ENCODE results near the gene CTSV.
"Not testable (repeated sequence)": the region's sequence is repeated elsewhere in the genome, so short reads cannot be mapped to it uniquely, and the experiment has no call there.

CTSV gene

DNA sequence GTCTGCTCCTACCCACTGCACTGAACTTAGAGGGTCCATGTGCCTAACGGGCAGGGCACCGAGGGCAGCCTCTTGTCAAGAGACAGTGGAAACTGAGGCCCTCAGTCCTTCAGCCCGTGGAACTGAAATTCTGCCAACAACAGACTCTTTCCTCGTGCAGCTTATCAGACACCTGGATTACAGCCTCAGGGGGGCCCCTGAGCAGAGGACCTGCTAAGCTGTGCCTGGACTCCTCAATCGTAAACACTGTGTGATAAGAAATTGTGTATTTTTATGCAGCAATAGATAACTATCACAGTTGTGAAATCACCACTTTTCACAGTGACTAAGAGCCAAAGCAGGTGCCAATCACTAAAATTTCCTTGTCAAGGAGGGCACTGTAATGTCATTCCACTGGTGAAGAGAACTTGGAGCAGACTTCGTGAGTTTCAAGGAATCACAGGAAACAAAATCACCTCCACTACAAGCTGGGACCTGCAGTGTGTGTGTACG is 33.4 kb upstream of the CTSV start:
- Histone ChIP-seq H3K9me3 (ENCODE audit: control insufficient read depth in 1 of 2, low read length in 2 of 2) (no peaks in the 10 kb centered on the region), H3K9ac (ENCODE audit: low read depth in 1 of 2, low read length in 2 of 2) (no peak overlapping the region), H3K4me3 (ENCODE audit: low read depth in 1 of 2, low read length in 2 of 2) (no peak overlapping the region), H3K27me3 (ENCODE audit: control insufficient read depth in 1 of 2, insufficient read depth in 2 of 2, low read length in 2 of 2) (peaks cover 0 to 4% of the 10 kb centered on the region in 2 donors), H3K36me3 (ENCODE audit: control insufficient read depth in 1 of 2, insufficient read depth in 2 of 2, low read length in 2 of 2) (no peaks in the 10 kb centered on the region), H3K27ac (ENCODE audit: low read depth, low read length) (no peak overlapping the region), H3K4me1 (ENCODE audit: control insufficient read depth in 1 of 2, insufficient read depth in 2 of 2, low read length in 2 of 2) (no peaks in the 10 kb centered on the region)

DNA sequence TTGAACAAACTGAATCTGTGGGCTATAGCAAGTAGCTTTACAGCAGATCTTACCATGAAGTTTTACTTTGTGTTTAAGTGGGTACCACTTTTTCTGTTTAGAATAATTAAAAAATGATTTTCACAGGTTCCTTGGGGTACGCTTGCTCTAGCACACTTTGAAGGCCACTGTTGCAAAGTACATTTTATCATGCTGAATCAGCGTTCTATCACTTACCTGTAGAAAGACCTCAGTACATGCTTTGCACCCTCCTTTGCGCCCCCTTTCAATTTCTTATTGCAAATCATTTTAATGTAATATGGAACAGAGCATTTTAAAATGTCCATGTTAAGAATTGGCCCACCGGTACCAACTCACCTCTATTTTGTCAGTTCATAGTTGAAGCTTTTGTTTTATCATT is 31.4 kb upstream of the CTSV start:
- not testable (repeated sequence) for H3K36me3 ChIP-seq (ENCODE audit: control insufficient read depth in 1 of 2, insufficient read depth in 2 of 2, low read length in 2 of 2); H3K4me3 ChIP-seq (ENCODE audit: low read depth in 1 of 2, low read length in 2 of 2); H3K27ac ChIP-seq (ENCODE audit: low read depth, low read length); H3K27me3 ChIP-seq (ENCODE audit: control insufficient read depth in 1 of 2, insufficient read depth in 2 of 2, low read length in 2 of 2); H3K9ac ChIP-seq (ENCODE audit: low read depth in 1 of 2, low read length in 2 of 2); H3K9me3 ChIP-seq (ENCODE audit: control insufficient read depth in 1 of 2, low read length in 2 of 2); H3K4me1 ChIP-seq (ENCODE audit: control insufficient read depth in 1 of 2, insufficient read depth in 2 of 2, low read length in 2 of 2)

DNA sequence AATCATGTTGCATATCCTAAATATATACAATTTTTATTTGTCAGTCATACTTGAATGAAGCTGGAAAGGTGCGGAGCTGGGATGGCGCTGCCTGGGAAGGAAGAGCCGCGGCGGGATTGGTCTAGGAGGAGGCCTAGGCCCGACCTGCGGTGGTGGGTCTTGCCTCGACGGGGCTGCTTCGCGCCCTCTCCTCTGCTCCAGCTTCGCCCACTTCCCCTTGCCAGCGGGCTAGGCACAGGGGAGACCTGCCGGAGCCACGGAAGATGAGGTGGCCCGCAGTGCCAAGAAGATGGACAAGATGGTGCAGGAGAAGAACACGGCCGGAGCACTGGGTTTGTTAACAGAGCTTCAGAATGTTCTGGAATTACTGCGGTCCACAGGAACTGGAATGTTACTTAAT is 28.5 kb upstream of the CTSV start:
- peaks cover 3 to 5% of the 10 kb centered on the region in 2 donors for H3K4me1 ChIP-seq (ENCODE audit: control insufficient read depth in 1 of 2, insufficient read depth in 2 of 2, low read length in 2 of 2)
- no peak overlapping the region for H3K4me3 ChIP-seq (ENCODE audit: low read depth in 1 of 2, low read length in 2 of 2)
- H3K36me3 ChIP-seq (ENCODE audit: control insufficient read depth in 1 of 2, insufficient read depth in 2 of 2, low read length in 2 of 2): no peaks in the 10 kb centered on the region
- peaks cover 0 to 3% of the 10 kb centered on the region in 2 donors for H3K9me3 ChIP-seq (ENCODE audit: control insufficient read depth in 1 of 2, low read length in 2 of 2)
- H3K27ac ChIP-seq (ENCODE audit: low read depth, low read length): no peak overlapping the region
- no peaks in the 10 kb centered on the region for H3K27me3 ChIP-seq (ENCODE audit: control insufficient read depth in 1 of 2, insufficient read depth in 2 of 2, low read length in 2 of 2)
- no peak overlapping the region for H3K9ac ChIP-seq (ENCODE audit: low read depth in 1 of 2, low read length in 2 of 2)

DNA sequence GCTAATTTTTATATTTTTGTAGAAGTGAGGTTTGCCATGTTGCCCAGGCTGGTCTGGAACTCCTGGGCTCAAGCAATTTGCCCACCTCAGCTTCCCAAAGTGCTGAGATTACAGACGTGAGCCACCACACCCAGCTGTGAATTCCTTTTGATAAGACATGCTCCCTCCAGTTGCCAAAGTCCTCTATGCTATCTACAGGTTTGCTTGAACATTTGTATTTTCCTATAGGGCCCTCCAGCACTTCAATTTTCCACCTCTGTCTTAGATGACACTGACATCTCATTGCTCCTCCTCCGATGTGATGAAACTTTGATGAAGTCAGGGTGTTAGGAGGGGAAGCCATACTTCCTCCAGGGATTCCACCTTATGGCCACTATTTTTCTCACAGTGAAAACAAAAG is 25.2 kb upstream of the CTSV start:
- Histone ChIP-seq H3K4me1 (ENCODE audit: control insufficient read depth in 1 of 2, insufficient read depth in 2 of 2, low read length in 2 of 2) (peaks cover 3 to 5% of the 10 kb centered on the region in 2 donors), H3K36me3 (ENCODE audit: control insufficient read depth in 1 of 2, insufficient read depth in 2 of 2, low read length in 2 of 2) (no peaks in the 10 kb centered on the region), H3K9me3 (ENCODE audit: control insufficient read depth in 1 of 2, low read length in 2 of 2) (peaks cover 0 to 3% of the 10 kb centered on the region in 2 donors), H3K27me3 (ENCODE audit: control insufficient read depth in 1 of 2, insufficient read depth in 2 of 2, low read length in 2 of 2) (no peaks in the 10 kb centered on the region), H3K27ac (ENCODE audit: low read depth, low read length) (no peak overlapping the region), H3K9ac (ENCODE audit: low read depth in 1 of 2, low read length in 2 of 2) (no peak overlapping the region), H3K4me3 (ENCODE audit: low read depth in 1 of 2, low read length in 2 of 2) (no peak overlapping the region)

- Histone ChIP-seq H3K4me3 (ENCODE audit: low read depth in 1 of 2, low read length in 2 of 2) (no peak overlapping the region), H3K9me3 (ENCODE audit: control insufficient read depth in 1 of 2, low read length in 2 of 2) (no peaks in the 10 kb centered on the region)
Measured at GRCh38 chr9:97060796-97061195, 21.9 kb upstream of the CTSV start.

DNA sequence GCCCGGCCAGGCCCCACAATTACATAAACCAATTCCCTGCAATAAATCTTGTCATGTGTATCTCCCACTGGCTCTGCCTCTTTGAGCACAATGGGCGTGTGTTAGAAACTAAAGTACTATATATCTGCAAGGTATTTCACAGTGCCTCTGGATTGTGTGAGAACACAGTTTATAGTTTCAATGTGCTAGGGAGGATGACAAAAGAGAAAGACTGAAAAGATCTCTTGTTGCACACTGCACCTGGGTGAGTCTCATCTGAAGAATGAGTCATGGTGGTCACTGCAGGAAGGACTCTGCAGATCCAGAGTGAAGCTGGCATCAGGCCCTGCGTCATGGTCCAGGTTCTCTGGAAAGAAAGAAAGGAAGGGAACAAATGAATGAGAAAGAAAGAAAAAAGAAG is 20.7 kb upstream of the CTSV start:
- Histone ChIP-seq H3K9me3 (ENCODE audit: control insufficient read depth in 1 of 2, low read length in 2 of 2) (no peaks in the 10 kb centered on the region), H3K4me3 (ENCODE audit: low read depth in 1 of 2, low read length in 2 of 2) (no peak overlapping the region), H3K27ac (ENCODE audit: low read depth, low read length) (no peak overlapping the region), H3K4me1 (ENCODE audit: control insufficient read depth in 1 of 2, insufficient read depth in 2 of 2, low read length in 2 of 2) (peaks cover 3 to 5% of the 10 kb centered on the region in 2 donors), H3K36me3 (ENCODE audit: control insufficient read depth in 1 of 2, insufficient read depth in 2 of 2, low read length in 2 of 2) (no peaks in the 10 kb centered on the region), H3K27me3 (ENCODE audit: control insufficient read depth in 1 of 2, insufficient read depth in 2 of 2, low read length in 2 of 2) (no peaks in the 10 kb centered on the region), H3K9ac (ENCODE audit: low read depth in 1 of 2, low read length in 2 of 2) (no peak overlapping the region)

More at GRCh38 chr9:97060796-97061195, 21.9 kb upstream of the CTSV start:
- no peaks in the 10 kb centered on the region for H3K36me3 ChIP-seq (ENCODE audit: control insufficient read depth in 1 of 2, insufficient read depth in 2 of 2, low read length in 2 of 2)
- H3K27me3 ChIP-seq (ENCODE audit: control insufficient read depth in 1 of 2, insufficient read depth in 2 of 2, low read length in 2 of 2): no peaks in the 10 kb centered on the region
- H3K4me1 ChIP-seq (ENCODE audit: control insufficient read depth in 1 of 2, insufficient read depth in 2 of 2, low read length in 2 of 2): peaks cover 3 to 5% of the 10 kb centered on the region in 2 donors
- H3K9ac ChIP-seq (ENCODE audit: low read depth in 1 of 2, low read length in 2 of 2): no peak overlapping the region
- H3K27ac ChIP-seq (ENCODE audit: low read depth, low read length): no peak overlapping the region

DNA sequence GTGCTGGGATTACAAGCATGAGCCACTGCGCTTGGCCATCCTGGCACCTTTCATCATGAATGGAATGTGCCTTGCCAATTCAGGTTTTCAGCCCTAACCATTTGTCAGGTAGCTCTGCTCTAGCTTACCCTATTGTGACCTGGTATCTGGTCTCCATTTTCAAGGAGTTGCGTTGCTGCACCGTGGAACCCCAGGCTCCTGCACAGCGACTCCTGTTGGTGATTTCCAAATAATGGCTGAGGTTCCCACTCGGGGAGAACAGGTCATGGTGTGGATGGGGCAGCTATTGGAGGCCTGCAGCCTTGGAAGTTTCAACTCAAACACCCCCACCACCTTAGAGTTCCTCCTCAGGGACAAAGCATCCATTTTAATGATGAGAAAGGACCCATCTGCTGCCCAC is 18.7 kb upstream of the CTSV start:
- peaks cover 0 to 2% of the 10 kb centered on the region in 2 donors for H3K4me1 ChIP-seq (ENCODE audit: control insufficient read depth in 1 of 2, insufficient read depth in 2 of 2, low read length in 2 of 2)
- H3K27me3 ChIP-seq (ENCODE audit: control insufficient read depth in 1 of 2, insufficient read depth in 2 of 2, low read length in 2 of 2): peaks cover 2 to 4% of the 10 kb centered on the region in 2 donors
- H3K9me3 ChIP-seq (ENCODE audit: control insufficient read depth in 1 of 2, low read length in 2 of 2): no peaks in the 10 kb centered on the region
- H3K27ac ChIP-seq (ENCODE audit: low read depth, low read length): no peak overlapping the region
- H3K9ac ChIP-seq (ENCODE audit: low read depth in 1 of 2, low read length in 2 of 2): no peak overlapping the region
- no peak overlapping the region for H3K4me3 ChIP-seq (ENCODE audit: low read depth in 1 of 2, low read length in 2 of 2)
- H3K36me3 ChIP-seq (ENCODE audit: control insufficient read depth in 1 of 2, insufficient read depth in 2 of 2, low read length in 2 of 2): no peaks in the 10 kb centered on the region

DNA sequence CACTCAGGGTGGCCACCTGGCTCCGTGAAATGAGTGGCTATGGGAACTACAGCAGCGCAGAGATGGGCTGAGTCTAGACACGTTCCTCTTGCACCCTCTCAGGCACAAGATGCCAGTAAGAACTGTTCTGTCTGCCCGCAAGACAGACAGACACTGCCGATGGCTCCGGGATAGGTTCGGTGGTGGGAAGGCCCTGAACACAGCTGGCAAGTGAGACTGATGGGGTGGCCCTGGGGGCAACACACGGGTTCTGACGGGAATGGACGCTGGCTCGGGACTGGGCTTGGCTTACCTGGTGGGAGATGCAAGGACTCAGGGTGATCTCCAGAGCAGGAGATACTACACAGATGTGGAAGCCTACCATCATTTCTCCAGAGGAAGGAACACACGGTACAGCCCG is 16.9 kb upstream of the CTSV start:
- not testable (repeated sequence) for H3K27ac ChIP-seq (ENCODE audit: low read depth, low read length); H3K27me3 ChIP-seq (ENCODE audit: control insufficient read depth in 1 of 2, insufficient read depth in 2 of 2, low read length in 2 of 2); H3K9me3 ChIP-seq (ENCODE audit: control insufficient read depth in 1 of 2, low read length in 2 of 2); H3K36me3 ChIP-seq (ENCODE audit: control insufficient read depth in 1 of 2, insufficient read depth in 2 of 2, low read length in 2 of 2); H3K4me1 ChIP-seq (ENCODE audit: control insufficient read depth in 1 of 2, insufficient read depth in 2 of 2, low read length in 2 of 2); H3K9ac ChIP-seq (ENCODE audit: low read depth in 1 of 2, low read length in 2 of 2); H3K4me3 ChIP-seq (ENCODE audit: low read depth in 1 of 2, low read length in 2 of 2)

- Histone ChIP-seq H3K27me3 (ENCODE audit: control insufficient read depth in 1 of 2, insufficient read depth in 2 of 2, low read length in 2 of 2) (peaks cover 3 to 4% of the 10 kb centered on the region in 2 donors), H3K9me3 (ENCODE audit: control insufficient read depth in 1 of 2, low read length in 2 of 2) (no peaks in the 10 kb centered on the region), H3K4me1 (ENCODE audit: control insufficient read depth in 1 of 2, insufficient read depth in 2 of 2, low read length in 2 of 2) (no peaks in the 10 kb centered on the region), H3K36me3 (ENCODE audit: control insufficient read depth in 1 of 2, insufficient read depth in 2 of 2, low read length in 2 of 2) (no peaks in the 10 kb centered on the region), H3K9ac (ENCODE audit: low read depth in 1 of 2, low read length in 2 of 2) (no peak overlapping the region), H3K27ac (ENCODE audit: low read depth, low read length) (no peak overlapping the region), H3K4me3 (ENCODE audit: low read depth in 1 of 2, low read length in 2 of 2) (no peak overlapping the region)
Measured at GRCh38 chr9:97053717-97054116, 14.8 kb upstream of the CTSV start.

- Histone ChIP-seq H3K4me3 (ENCODE audit: low read depth in 1 of 2, low read length in 2 of 2) (no peak overlapping the region), H3K9ac (ENCODE audit: low read depth in 1 of 2, low read length in 2 of 2) (no peak overlapping the region), H3K9me3 (ENCODE audit: control insufficient read depth in 1 of 2, low read length in 2 of 2) (no peaks in the 10 kb centered on the region), H3K4me1 (ENCODE audit: control insufficient read depth in 1 of 2, insufficient read depth in 2 of 2, low read length in 2 of 2) (no peaks in the 10 kb centered on the region), H3K27me3 (ENCODE audit: control insufficient read depth in 1 of 2, insufficient read depth in 2 of 2, low read length in 2 of 2) (peaks cover 3 to 4% of the 10 kb centered on the region in 2 donors), H3K27ac (ENCODE audit: low read depth, low read length) (no peak overlapping the region), H3K36me3 (ENCODE audit: control insufficient read depth in 1 of 2, insufficient read depth in 2 of 2, low read length in 2 of 2) (no peaks in the 10 kb centered on the region)
Measured at GRCh38 chr9:97052735-97053134, 13.8 kb upstream of the CTSV start.

DNA sequence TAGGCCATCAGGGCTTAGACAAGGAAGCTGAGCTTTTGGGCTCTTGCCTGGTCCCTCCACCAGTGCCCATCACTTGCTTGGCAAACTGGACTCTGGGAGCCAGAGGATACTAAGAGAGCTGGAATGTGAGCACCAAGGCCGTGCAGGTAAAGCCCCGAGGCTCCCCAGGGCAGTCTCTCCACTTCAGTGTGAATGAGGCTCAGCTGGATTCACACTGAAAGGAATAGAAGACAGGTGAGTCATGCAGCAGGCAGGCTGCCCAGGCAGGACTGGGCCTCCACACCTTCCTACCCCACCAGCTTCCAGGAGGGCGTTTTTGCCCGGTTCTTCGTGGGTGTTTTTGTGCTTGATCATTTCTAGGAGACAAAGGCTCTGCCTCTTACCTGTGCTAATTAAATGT is 7.3 kb upstream of the CTSV start:
- H3K27me3 ChIP-seq (ENCODE audit: control insufficient read depth in 1 of 2, insufficient read depth in 2 of 2, low read length in 2 of 2): peaks cover 0 to 4% of the 10 kb centered on the region in 2 donors
- H3K27ac ChIP-seq (ENCODE audit: low read depth, low read length): no peak overlapping the region
- peaks cover 4 to 7% of the 10 kb centered on the region in 2 donors for H3K4me1 ChIP-seq (ENCODE audit: control insufficient read depth in 1 of 2, insufficient read depth in 2 of 2, low read length in 2 of 2)
- no peak overlapping the region for H3K4me3 ChIP-seq (ENCODE audit: low read depth in 1 of 2, low read length in 2 of 2)
- H3K9ac ChIP-seq (ENCODE audit: low read depth in 1 of 2, low read length in 2 of 2): no peak overlapping the region
- H3K9me3 ChIP-seq (ENCODE audit: control insufficient read depth in 1 of 2, low read length in 2 of 2): no peaks in the 10 kb centered on the region
- H3K36me3 ChIP-seq (ENCODE audit: control insufficient read depth in 1 of 2, insufficient read depth in 2 of 2, low read length in 2 of 2): no peaks in the 10 kb centered on the region

All from duodenal mucosa (tissue), 2 donors.